Gastroesophageal sphincter (tissue), 3 donors: Measurements from ENCODE around the gene PPP1R18.

Experiments
- EP300 ChIP-seq: sonication (generic); formaldehyde crosslinking; IDR thresholded peaks from one replicate; pipeline ENCODE4 v1.6.1; 2017; ENCODE audit warnings: antibody characterized with exemption, mild to moderate bottlenecking
- TF ChIP-seq, protein P1 (sequence below), 4 experiments: fragments of 200-600 bp in 2 of 4; fragments of 450-650 bp in 2 of 4; sonication (generic) in 1 of 4; IDR thresholded peaks; one replicate each; pipeline ENCODE4 v1.5.1; 2017 to 2019; ENCODE audit warnings: antibody characterized with exemption in 4 of 4, mild to moderate bottlenecking in 2 of 4, moderate library complexity in 2 of 4

DNA sequence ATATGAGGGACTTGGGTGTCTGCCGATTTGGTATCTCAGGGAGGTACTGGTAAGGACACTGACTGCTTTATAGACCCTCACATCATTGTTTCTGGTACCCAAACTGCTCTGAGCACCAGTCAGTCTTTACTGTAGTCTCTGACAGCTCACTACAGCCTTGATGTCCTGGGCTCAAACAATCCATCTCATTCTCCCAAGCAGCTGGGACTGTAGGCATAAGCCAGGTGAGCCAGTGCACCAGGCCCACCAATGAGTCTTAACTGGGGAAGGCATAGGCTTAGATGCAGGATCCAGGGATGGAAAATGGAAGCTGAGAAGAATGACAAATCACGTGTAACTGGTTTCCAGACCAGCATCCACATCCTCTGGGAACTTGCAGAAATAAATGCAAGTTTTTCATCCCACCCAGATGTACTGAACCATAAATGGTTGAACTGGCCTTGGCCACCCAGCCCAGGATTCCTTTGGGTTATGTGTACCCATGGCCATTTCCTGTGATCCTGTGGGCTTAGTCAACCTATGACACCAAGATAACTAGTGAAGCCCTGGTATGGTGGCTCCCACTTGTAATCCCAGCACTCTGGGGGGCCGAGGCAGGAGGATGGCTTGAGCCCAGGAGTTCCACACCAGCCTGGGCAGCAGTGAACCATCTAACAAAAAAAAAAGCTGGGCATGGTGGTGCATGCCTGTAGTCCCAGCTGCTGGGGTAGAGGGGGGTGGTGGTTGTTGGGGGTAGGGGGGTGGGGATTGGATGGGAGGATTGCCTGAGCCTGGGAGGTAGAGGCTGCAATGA, 39.5 kb upstream of the PPP1R18 start:
- TF ChIP-seq EP300, result no peak
- TF ChIP-seq, protein P1, sequence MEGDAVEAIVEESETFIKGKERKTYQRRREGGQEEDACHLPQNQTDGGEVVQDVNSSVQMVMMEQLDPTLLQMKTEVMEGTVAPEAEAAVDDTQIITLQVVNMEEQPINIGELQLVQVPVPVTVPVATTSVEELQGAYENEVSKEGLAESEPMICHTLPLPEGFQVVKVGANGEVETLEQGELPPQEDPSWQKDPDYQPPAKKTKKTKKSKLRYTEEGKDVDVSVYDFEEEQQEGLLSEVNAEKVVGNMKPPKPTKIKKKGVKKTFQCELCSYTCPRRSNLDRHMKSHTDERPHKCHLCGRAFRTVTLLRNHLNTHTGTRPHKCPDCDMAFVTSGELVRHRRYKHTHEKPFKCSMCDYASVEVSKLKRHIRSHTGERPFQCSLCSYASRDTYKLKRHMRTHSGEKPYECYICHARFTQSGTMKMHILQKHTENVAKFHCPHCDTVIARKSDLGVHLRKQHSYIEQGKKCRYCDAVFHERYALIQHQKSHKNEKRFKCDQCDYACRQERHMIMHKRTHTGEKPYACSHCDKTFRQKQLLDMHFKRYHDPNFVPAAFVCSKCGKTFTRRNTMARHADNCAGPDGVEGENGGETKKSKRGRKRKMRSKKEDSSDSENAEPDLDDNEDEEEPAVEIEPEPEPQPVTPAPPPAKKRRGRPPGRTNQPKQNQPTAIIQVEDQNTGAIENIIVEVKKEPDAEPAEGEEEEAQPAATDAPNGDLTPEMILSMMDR (IDR thresholded peaks at IDR 0.05), result no peak
